Measurements from ENCODE around the gene MACROD2.

The MACROD2 gene

GRCh38 chr20:15618110-15618509, 1622.8 kb downstream of the MACROD2 start:
- no peak for ATAC-seq

- ATAC-seq, result no peak
These were observed 1623.6 kb downstream of the MACROD2 start for GRCh38 chr20:15618912-15619311.

GRCh38 chr20:15619341-15619740, 1624.0 kb downstream of the MACROD2 start:
- no peak for ATAC-seq

- ATAC-seq, result no peak
These were observed 1624.5 kb downstream of the MACROD2 start for GRCh38 chr20:15619816-15620215.

- no peak for ATAC-seq
These were observed 1627.1 kb downstream of the MACROD2 start for GRCh38 chr20:15622368-15622767.

GRCh38 chr20:15623215-15623614, 1627.9 kb downstream of the MACROD2 start:
- ATAC-seq, result no peak

GRCh38 chr20:15625981-15626380, 1630.7 kb downstream of the MACROD2 start:
- no peak for ATAC-seq

- ATAC-seq, result no peak
These were observed 1631.8 kb downstream of the MACROD2 start for GRCh38 chr20:15627089-15627488.

- no peak for ATAC-seq
These were observed 1632.2 kb downstream of the MACROD2 start for GRCh38 chr20:15627501-15627903.

GRCh38 chr20:15628851-15629353, 1633.6 kb downstream of the MACROD2 start:
- no peak for ATAC-seq

- ATAC-seq, result no peak
These were observed 1635.0 kb downstream of the MACROD2 start for GRCh38 chr20:15630360-15630759.

GRCh38 chr20:15632680-15633079, 1637.4 kb downstream of the MACROD2 start:
- no peak for ATAC-seq

- no peak for ATAC-seq
These were observed 1638.8 kb downstream of the MACROD2 start for GRCh38 chr20:15634102-15634501.

GRCh38 chr20:15637546-15637945, 1642.2 kb downstream of the MACROD2 start:
- no peak for ATAC-seq

- no peak for ATAC-seq
These were observed 1642.8 kb downstream of the MACROD2 start for GRCh38 chr20:15637950-15638754.

- ATAC-seq, result no peak
These were observed 1643.5 kb downstream of the MACROD2 start for GRCh38 chr20:15638816-15639215.

- no peak for ATAC-seq
These were observed 1644.5 kb downstream of the MACROD2 start for GRCh38 chr20:15639839-15640238.

GRCh38 chr20:15642109-15642508, 1646.8 kb downstream of the MACROD2 start:
- no peak for ATAC-seq

GRCh38 chr20:15642676-15643075, 1647.4 kb downstream of the MACROD2 start:
- no peak for ATAC-seq

- no peak for ATAC-seq
These were observed 1648.4 kb downstream of the MACROD2 start for GRCh38 chr20:15643713-15644112.

GRCh38 chr20:15645816-15646215, 1650.5 kb downstream of the MACROD2 start:
- ATAC-seq, result no peak

- ATAC-seq, result no peak
These were observed 1658.3 kb downstream of the MACROD2 start for GRCh38 chr20:15653396-15654207.

GRCh38 chr20:15654208-15654649, 1658.9 kb downstream of the MACROD2 start:
- peak in 1 of 2 donors; percentile 25 for ATAC-seq

Measured in activated CD4-positive, CD25-positive, alpha-beta regulatory T cell treated with anti-CD3 and anti-CD28 coated beads, Interleukin-2, amount 50 U/mL, for 24 hours (primary cell).